NCI-H1417 (cell line): ENCODE results near the gene GLIS1.
A peak's percentile ranks its signal among the peaks of the same experiment; 100 is the strongest.

Experiments
- DNase-seq, 3 experiments: peaks; one replicate each; lab custom pipeline; 2025; lab: John Stamatoyannopoulos, UW

The GLIS1 gene

DNA sequence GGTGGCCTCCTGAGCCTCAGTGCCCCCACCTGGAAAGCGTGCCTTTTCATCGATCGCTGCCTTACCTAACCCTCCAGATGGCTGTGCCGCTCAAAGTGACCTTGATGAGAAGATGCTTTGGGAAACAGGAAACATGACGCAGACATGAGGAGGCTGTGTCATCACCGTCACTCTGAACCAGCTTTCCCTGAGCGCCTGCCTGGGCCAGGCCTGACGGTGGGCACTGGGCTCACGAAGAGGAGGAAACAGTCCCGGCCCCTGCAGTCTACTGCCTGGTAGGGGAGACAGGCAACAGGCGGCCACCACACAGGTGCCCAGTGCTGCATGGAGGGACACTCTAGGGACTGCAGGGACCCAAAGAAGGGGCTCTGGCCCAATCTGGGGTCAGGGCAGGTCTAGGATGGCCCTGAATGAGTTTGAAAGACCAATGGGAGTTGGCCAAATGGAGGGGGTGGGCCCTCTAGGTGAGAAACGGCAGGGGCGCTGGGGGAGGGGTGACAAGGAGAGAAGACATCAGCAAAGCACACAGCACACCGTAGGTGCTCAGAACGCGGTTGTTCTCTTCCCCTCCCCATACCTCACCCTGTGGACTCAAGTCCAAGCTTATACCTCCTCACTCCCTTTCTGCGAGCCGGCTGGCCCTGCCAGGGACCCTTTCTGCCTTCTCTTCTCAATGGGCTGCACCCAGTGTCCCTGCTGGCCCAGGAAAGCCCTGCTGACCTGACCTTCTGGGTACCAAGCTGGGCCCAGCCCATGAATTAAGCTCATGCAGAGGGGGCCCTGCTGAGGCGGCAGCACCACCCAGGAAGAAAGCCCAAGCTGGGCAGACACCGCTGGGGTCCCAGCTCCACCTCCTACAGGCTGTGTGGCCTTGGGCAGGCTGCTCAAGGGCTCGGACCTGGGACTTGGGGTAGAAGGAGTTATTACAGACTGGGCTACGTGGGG lies 44.9 kb downstream of the GLIS1 start:
- DNase-seq: no peak

- no peak for DNase-seq
Measured at GRCh38 chr1:53693339-53693738, 45.6 kb downstream of the GLIS1 start.

DNA sequence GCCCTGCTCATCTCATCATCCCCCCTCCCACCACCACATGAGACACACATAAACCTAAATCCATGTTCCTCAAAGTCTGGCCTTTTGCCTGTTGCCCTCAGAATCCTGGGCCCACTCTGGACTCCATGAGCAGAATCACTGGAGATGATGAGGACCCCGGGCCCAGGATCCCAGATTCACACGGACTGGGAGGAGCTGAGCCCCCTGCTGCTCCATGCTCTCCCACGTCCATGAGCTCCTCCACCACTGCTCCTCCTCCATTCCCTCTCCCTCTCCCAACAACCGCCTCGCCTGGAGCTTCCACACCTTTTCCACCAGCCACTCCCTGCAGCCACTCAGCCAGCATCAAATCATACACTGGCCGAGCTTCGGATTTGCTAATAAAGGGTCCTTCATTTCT lies 47.6 kb downstream of the GLIS1 start:
- DNase-seq: no peak

GRCh38 chr1:53690411-53690810 lies 48.6 kb downstream of the GLIS1 start:
- no peak for DNase-seq

- DNase-seq: no peak
Measured at GRCh38 chr1:53689736-53690326, 49.1 kb downstream of the GLIS1 start.

DNA sequence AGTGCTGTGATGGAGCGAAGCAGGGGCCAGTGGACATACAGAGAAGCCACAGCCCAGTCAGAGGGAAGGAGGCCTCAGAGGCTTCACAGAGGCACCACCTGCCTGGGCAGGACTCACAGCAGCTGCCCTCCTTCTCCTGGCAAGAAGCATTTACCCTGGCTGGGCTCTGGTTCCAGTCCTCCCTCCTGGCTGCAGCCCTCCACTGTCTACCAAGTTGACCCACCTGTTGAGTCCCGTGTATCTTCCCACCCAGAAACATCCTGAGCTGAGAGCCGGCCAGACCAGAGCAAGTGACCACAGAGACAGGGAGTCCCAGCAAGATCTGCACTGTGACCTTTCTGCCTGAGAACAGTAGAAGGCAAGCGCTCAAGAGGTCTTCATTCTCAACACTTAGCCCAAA lies 49.7 kb downstream of the GLIS1 start:
- DNase-seq: no peak

GRCh38 chr1:53688381-53689102 lies 50.4 kb downstream of the GLIS1 start:
- DNase-seq: no peak

DNA sequence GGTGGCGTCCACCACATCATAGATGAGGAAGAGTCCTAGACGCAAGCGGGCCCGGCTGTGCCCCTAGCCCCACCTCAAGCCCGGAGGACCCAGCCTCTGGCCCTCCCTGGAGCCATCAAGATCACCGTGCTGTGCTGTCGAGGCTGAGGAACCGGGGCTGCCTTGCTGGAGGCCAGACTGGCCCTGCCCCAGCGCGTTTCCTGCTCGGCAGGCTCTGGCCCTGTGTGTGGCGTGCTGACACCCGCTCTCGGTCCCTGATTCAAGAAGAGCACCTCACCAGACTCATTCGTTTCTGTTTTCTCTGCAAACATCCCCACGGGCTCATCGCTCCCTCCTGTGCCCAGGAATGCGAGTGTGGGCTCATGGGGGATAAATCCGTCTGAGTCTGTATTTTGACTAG lies 51.1 kb downstream of the GLIS1 start:
- no peak for DNase-seq

- no peak for DNase-seq
Measured at GRCh38 chr1:53687426-53687825, 51.5 kb downstream of the GLIS1 start.

DNA sequence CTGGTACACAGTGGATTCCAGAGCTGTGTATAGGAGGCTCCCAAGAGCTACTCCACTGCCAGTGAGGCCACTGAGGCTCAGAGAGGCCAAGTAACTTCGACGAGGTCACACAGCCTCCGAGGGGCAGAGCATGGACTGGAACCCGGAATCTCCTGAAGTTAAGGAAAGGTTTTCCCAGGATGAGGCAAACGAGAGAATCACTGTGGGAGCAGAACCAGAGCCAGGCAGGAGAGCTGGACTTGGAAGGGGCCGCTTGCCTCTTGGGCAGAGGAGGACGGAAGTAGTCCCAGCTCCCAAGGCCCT lies 52.0 kb downstream of the GLIS1 start:
- DNase-seq: no peak

DNA sequence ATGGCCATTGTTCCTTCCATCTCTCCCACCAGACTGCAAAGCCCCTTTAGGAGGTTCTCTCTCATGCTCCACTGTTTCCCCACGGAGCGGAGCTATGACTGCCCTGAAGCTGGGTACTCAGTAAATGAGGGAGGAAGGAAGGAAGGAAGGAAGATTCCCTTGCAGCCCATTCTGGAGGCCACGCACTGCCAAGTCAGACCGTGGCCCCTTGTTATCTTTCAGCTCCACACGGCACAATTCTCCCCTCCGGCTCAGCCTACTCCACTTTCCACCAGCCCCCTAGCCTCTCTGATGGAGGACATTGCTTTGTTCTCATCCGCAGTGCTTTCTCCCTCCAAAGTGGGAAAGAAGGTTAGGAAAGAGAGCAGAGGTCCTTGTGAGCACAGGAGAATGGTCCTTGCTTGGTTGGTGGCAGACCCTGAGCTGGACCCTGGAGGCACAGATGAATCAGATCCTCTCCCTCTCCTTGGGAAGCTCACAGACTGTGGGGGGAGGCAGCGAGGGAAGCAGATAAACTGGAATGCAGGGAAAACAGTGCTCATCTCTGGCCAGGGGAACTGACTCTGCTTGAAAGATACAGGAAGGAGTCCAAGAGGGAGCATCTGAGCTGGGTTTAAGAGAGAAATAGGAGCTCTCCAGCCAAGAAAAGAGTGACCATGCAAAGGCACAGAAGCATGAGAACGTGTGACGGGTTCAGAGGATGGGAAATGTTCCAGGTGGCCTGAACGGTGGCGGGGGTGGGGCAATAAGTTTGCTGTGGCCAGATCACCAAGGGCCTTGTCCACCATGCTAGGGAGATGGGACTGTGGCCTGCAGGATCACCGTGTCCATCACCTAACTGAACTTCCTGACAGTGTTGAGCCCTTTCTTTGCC lies 52.6 kb downstream of the GLIS1 start:
- DNase-seq: peak in 1 of 3 experiments; percentile 40

- DNase-seq: peak in 2 of 3 experiments; percentile 56 to 76
Measured at GRCh38 chr1:53685272-53686051, 53.5 kb downstream of the GLIS1 start.

- DNase-seq: no peak
Measured at GRCh38 chr1:53684741-53685140, 54.2 kb downstream of the GLIS1 start.

DNA sequence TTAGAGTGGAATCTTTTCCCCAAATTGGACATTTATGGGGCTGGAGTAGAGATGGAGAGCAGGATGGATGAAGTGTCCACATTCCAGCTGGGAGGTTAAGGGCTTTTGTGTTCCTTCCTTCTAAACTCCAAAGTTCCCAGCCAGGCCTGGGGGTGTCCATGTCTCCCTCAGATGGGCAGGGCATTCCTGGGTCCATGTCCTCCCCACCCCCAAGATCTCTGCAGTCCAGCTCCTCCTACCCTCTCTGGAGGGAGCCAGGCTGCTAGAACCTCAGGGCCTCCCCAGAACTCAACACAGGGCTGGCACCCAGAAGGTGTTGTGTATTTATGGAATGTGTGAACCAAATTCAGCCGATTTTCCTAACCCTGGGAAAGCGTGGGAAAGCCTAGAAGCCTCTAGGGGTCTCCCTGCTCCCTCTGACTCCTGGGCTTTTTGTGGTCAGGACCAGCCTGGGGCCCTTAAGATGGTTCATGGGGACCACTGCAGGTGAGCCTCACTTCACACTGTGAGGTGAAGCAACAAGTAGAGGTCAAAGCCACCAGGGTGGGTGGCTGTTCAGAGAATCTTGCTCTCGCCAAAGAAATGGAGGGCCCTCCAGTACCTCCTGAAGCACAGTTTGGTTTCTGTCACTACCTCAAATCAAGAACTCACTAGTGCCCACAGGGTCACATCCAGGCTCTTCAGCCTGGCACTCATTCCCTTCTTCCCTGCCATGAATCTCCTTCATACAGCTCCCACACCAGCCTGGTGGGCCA lies 54.8 kb downstream of the GLIS1 start:
- DNase-seq: peak in 1 of 3 experiments; percentile 16

DNA sequence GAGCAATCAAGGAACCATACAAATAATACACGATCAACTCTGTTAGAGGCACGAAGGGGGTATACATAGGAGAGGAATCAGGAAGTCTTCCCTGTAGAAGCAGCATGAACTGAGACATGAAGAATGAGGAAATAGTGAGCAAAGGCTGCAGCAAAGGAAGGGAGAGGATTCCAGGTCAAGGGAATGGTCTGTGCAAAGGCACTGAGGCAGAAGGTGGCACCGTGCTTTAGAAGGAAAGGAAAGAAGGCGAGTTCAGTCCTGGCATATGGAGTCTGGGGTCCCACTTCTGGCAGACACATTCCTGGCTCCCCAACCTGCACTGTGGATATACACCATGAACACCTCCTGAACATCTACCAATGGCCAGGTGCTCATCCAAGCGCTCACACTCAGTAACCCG lies 56.1 kb downstream of the GLIS1 start:
- DNase-seq: no peak

DNA sequence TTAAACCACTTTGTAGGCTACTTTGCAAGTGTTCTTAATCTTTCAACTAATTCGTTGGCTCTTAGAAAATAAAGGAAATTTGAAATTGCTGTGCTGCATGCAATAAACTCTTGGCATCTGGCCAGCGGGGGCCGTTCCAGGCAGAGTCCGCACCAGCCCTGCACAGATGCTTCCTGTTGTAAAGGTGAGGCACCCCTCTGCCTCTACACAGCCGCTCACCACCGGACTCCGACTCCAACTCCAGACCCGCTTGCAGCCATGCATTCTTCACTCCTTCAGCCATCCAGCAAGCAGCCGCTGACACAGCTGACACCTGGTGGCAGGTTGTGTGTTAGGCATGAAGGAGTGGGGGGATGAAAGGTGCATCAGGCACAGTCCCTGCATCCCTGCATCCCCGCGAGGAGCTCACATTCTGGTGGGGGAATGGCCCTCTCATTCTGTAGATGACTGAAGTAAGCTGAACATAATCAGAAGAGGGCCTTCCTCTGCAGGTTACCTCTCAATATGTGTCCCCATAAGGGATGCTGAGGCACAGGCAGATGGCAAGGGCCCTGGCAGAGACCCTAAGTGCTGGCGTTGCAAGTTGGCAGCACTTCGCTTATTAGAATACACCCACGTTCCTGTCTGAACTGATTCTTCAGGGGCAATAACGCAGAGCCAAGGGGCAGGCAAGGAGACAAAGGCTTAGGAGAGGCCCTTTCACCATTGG lies 56.8 kb downstream of the GLIS1 start:
- DNase-seq: peak; percentile 9 to 83 (median 57)

- DNase-seq: no peak
Measured at GRCh38 chr1:53681351-53681976, 57.5 kb downstream of the GLIS1 start.

DNA sequence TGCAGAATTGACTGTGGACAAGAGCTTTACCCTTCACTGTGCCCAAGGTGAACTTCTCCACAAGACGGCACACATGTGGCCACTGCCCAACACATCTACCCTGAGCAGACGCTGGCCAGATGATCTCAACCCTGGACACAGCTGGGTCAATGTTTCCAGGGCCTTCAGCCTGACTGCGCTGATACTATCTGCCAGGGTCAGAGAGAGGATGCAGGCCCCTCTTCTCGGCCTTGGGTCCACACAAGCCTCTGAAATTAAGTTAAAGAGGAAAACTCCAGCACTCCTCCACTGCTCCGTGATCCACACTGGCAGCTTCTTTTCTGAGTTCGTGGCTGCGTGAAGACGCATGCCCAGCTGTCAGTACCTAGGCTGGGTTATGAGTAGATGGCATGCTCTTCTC lies 58.1 kb downstream of the GLIS1 start:
- no peak for DNase-seq
